GM23338 (cell line): ENCODE results near the gene MXRA8. TPM values are rescaled to one million over a fixed set of nuclear protein-coding genes. Genes with fewer than 3 reads are reported as not detected.
A peak's percentile ranks its signal among the peaks of the same experiment; 100 is the strongest.

Source experiments
- ATAC-seq: fragments of 200-7000 bp; cut with Tn5 transposase; 3 replicates; pipeline ENCODE4 v1.9.1; 2020
- DNase-seq: peaks from one replicate; pipeline ENCODE4 v3.0.0-alpha.2; 2015; ENCODE audit warnings: low spot score
- H2AFZ ChIP-seq: fragments of 200-600 bp; sonication (generic); 2 replicates; pipeline ENCODE4 v1.8.0; 2016; ENCODE audit warnings: antibody characterized with exemption, mild to moderate bottlenecking, moderate library complexity
- H3F3A ChIP-seq: fragments of 200-600 bp; sonication (generic); replicated peaks from 2 replicates; pipeline ENCODE4 v1.8.0; 2017; ENCODE audit warnings: antibody characterized with exemption, mixed run types, low read depth
- H3K27ac ChIP-seq: fragments of 200-600 bp; sonication (generic); 2 replicates; pipeline ENCODE4 v1.6.1; 2016; ENCODE audit warnings: low read depth
- H3K27me3 ChIP-seq: fragments of 200-600 bp; sonication (generic); 2 replicates; pipeline ENCODE4 v1.8.0; 2016; ENCODE audit warnings: mild to moderate bottlenecking, mixed run types, moderate library complexity; ENCODE audit not compliant: insufficient read depth
- H3K36me3 ChIP-seq: fragments of 200-600 bp; sonication (generic); 2 replicates; pipeline ENCODE4 v1.8.0; 2016; ENCODE audit warnings: mild to moderate bottlenecking; ENCODE audit not compliant: insufficient read depth
- H3K4me1 ChIP-seq: fragments of 200-600 bp; sonication (generic); 2 replicates; pipeline ENCODE4 v1.8.0; 2016; ENCODE audit warnings: mild to moderate bottlenecking, moderate library complexity; ENCODE audit not compliant: insufficient read depth
- H3K4me2 ChIP-seq: fragments of 200-600 bp; sonication (generic); 2 replicates; pipeline ENCODE4 v1.7.1; 2017; ENCODE audit warnings: mixed run types
- H3K4me3 ChIP-seq: fragments of 200-600 bp; sonication (generic); 2 replicates; pipeline ENCODE4 v1.6.1; 2016; ENCODE audit warnings: mixed run types
- H3K79me2 ChIP-seq: fragments of 200-600 bp; sonication (generic); replicated peaks from 2 replicates; pipeline ENCODE4 v1.8.0; 2017; ENCODE audit warnings: mild to moderate bottlenecking; ENCODE audit not compliant: insufficient read depth
- H3K9me2 ChIP-seq: fragments of 200-600 bp; sonication (generic); 2 replicates; pipeline ENCODE4 v1.8.0; 2017; ENCODE audit not compliant: insufficient read depth
- H4K20me1 ChIP-seq: fragments of 200-600 bp; sonication (generic); replicated peaks from 2 replicates; pipeline ENCODE4 v1.8.0; 2017; ENCODE audit warnings: mild to moderate bottlenecking; ENCODE audit not compliant: insufficient read depth
- H3K27ac Mint-ChIP-seq: 2 replicates; pipeline ENCODE4 v1.8.0; 2020; ENCODE audit warnings: inconsistent platforms, mild to moderate bottlenecking, moderate library complexity, mixed read lengths
- H3K27me3 Mint-ChIP-seq: 3 replicates; pipeline ENCODE4 v1.8.0; 2022; ENCODE audit warnings: low read depth, mild to moderate bottlenecking, moderate library complexity, mixed read lengths, inconsistent platforms; ENCODE audit not compliant: insufficient read depth, poor library complexity
- H3K36me3 Mint-ChIP-seq: 3 replicates; pipeline ENCODE4 v1.8.0; 2021; ENCODE audit warnings: low read depth, mild to moderate bottlenecking, inconsistent platforms, moderate library complexity, mixed read lengths
- H3K4me1 Mint-ChIP-seq: 3 replicates; pipeline ENCODE4 v1.8.0; 2020; ENCODE audit warnings: mild to moderate bottlenecking, inconsistent platforms, mixed read lengths
- H3K4me3 Mint-ChIP-seq: 3 replicates; pipeline ENCODE4 v1.8.0; 2021; ENCODE audit warnings: moderate library complexity, mild to moderate bottlenecking, inconsistent platforms, mixed read lengths
- H3K9me3 Mint-ChIP-seq: 3 replicates; pipeline ENCODE4 v1.8.0; 2020; ENCODE audit warnings: moderate library complexity, mild to moderate bottlenecking, inconsistent platforms, mixed read lengths
- CREB1 ChIP-seq: fragments of 250-450 bp; sonication (Bioruptor Pico); IDR thresholded peaks from 2 replicates; pipeline ENCODE4 v1.5.0; 2020; ENCODE audit warnings: low read depth, mild to moderate bottlenecking, moderate library complexity
- CTCF ChIP-seq, 2 experiments: fragments of 200-600 bp in 1 of 2; sonication (generic) in 1 of 2; conservative IDR thresholded peaks; 2 replicates each; pipeline versions ENCODE4 v1.5.1 to v1.6.1; 2016 to 2017; ENCODE audit warnings: antibody characterized with exemption in 2 of 2, low read depth in 2 of 2, mild to moderate bottlenecking in 2 of 2, moderate library complexity in 1 of 2
- ETS1 ChIP-seq: IDR thresholded peaks from 2 replicates; pipeline ENCODE4 v1.6.1; 2016; ENCODE audit warnings: antibody characterized with exemption
- EZH2 ChIP-seq: fragments of 200-600 bp; sonication (generic); IDR thresholded peaks from one replicate; pipeline ENCODE4 v1.8.0; 2017; ENCODE audit warnings: antibody characterized with exemption, mild to moderate bottlenecking, low read depth; ENCODE audit not compliant: unreplicated experiment
- EZH2phosphoT487 ChIP-seq: fragments of 200-600 bp; sonication (generic); IDR thresholded peaks from one replicate; pipeline ENCODE4 v1.8.1; 2018; ENCODE audit warnings: antibody characterized with exemption; ENCODE audit not compliant: unreplicated experiment
- JUNB ChIP-seq: IDR thresholded peaks from one replicate; pipeline ENCODE4 v1.6.1; 2016; ENCODE audit warnings: antibody characterized with exemption; ENCODE audit not compliant: unreplicated experiment
- NANOG ChIP-seq: IDR thresholded peaks from 2 replicates; pipeline ENCODE4 v1.6.1; 2016; ENCODE audit warnings: antibody characterized with exemption, borderline replicate concordance
- POLR2AphosphoS5 ChIP-seq: IDR thresholded peaks from 2 replicates; pipeline ENCODE4 v1.6.1; 2016; ENCODE audit warnings: antibody characterized with exemption, low read depth
- REST ChIP-seq: IDR thresholded peaks from one replicate; pipeline ENCODE4 v1.6.1; 2018; ENCODE audit warnings: antibody characterized with exemption; ENCODE audit not compliant: unreplicated experiment
- STAT1 ChIP-seq: IDR thresholded peaks from one replicate; pipeline ENCODE4 v1.6.1; 2016; ENCODE audit warnings: antibody characterized with exemption; ENCODE audit not compliant: unreplicated experiment
- ZNF114 ChIP-seq: fragments of 250-450 bp; sonication (Bioruptor Pico); IDR thresholded peaks from 2 replicates; pipeline ENCODE4 v1.5.0; 2020; ENCODE audit warnings: mild to moderate bottlenecking, moderate library complexity
- ZNF331 ChIP-seq: fragments of 250-450 bp; sonication (Bioruptor Pico); IDR thresholded peaks from 2 replicates; pipeline ENCODE4 v1.5.0; 2020; ENCODE audit warnings: low read depth, mild to moderate bottlenecking, moderate library complexity
- ZNF462 ChIP-seq: fragments of 250-450 bp; sonication (Bioruptor Pico); IDR thresholded peaks from 2 replicates; pipeline ENCODE4 v1.5.0; 2020; ENCODE audit warnings: mild to moderate bottlenecking, moderate library complexity
- polyA plus RNA-seq: library from polyadenylated mRNA; unstranded; fragments of >200 nt; fragmentation: Nextera tagmentation; extraction: Ambion mirVana; gene quantifications from 2 replicates; pipeline ENCODE4 v1.2.1, GENCODE V29; 2016
- total RNA-seq: library from RNA; depleted of rRNA; stranded (reverse); fragments of >200 nt; shearing (Covaris generic); gene quantifications from 2 replicates; pipeline ENCODE4 v1.2.3, GENCODE V29; 2014

Gene MXRA8
- total and polyA plus RNA-seq, 2 experiments from 2014 or later = 9.1 to 17.2 TPM

GRCh38 chr1:1306661-1307260, 51.6 kb downstream of the MXRA8 start:
- Histone ChIP-seq H3K4me2 (peak overlapping the region; percentile 87), H2AFZ (no peak overlapping the region), H3K27ac (no peak overlapping the region), H3K36me3 (no peaks in the 10 kb centered on the region), H3K4me1 (peaks cover 7% of the 10 kb centered on the region; the same call in 1 of the 2 replicates), H3K4me3 (peak overlapping the region; percentile 90), H3F3A (peaks cover 8% of the 10 kb centered on the region; the same call in 1 of the 2 replicates), H4K20me1 (no peaks in the 10 kb centered on the region; the same call in 1 of the 2 replicates), H3K9me2 (no peaks in the 10 kb centered on the region), H3K79me2 (peaks cover 5% of the 10 kb centered on the region; the same call in 1 of the 2 replicates), H3K27me3 (no peaks in the 10 kb centered on the region)
- ATAC-seq (no peak), DNase-seq (no peak)
- Mint-ChIP-seq H3K27ac (no peak overlapping the region), H3K4me3 (peak overlapping the region; percentile 80), H3K36me3 (peaks cover 6% of the 10 kb centered on the region), H3K4me1 (peaks cover 20% of the 10 kb centered on the region; the same call in 2 of the 3 replicates), H3K27me3 (peaks cover 20% of the 10 kb centered on the region), H3K9me3 (no peaks in the 10 kb centered on the region)
- TF ChIP-seq ZNF462 (no peak), CTCF (conservative IDR thresholded peaks at IDR 0.05; ENCODE audit: low read depth in 2 of 2) (no peak), EZH2 (no peak), ETS1 (no peak), CREB1 (CRISPR knock-in tag) (no peak), JUNB (no peak), EZH2phosphoT487 (no peak), ZNF331 (CRISPR knock-in tag) (no peak), NANOG (no peak), REST (no peak), POLR2AphosphoS5 (no peak), ZNF114 (CRISPR knock-in tag) (no peak), STAT1 (no peak)
